Left lung (tissue), 10 donors: Measurements from ENCODE around the gene TUBB3. TPM values are rescaled to one million over a fixed set of nuclear protein-coding genes. Genes with fewer than 3 reads are reported as not detected.

Source experiments
- ATAC-seq: fragments of 200-7000 bp; cut with Tn5 transposase; one replicate; pipeline ENCODE4 v1.9.1; 2020; ENCODE audit warnings: moderate library complexity
- DNase-seq, 4 donors: peaks; one replicate each; pipeline ENCODE4 v3.0.0-alpha.2; 2013 to 2020
- H3K27ac ChIP-seq, 2 donors: fragments of 200-600 bp; sonication (generic) in 1 of 2; one replicate each; pipeline versions ENCODE4 v1.5.0 to v1.8.0; 2020 to 2021
- H3K27me3 ChIP-seq, 2 donors: fragments of 200-600 bp; sonication (generic) in 1 of 2; one replicate each; pipeline versions ENCODE4 v1.5.0 to v1.8.0; 2020 to 2021
- H3K36me3 ChIP-seq, 2 donors: fragments of 200-600 bp; sonication (generic) in 1 of 2; one replicate each; pipeline versions ENCODE4 v1.5.0 to v1.8.0; 2020 to 2021
- H3K4me1 ChIP-seq, 2 donors: fragments of 200-600 bp; one replicate each; pipeline ENCODE4 v1.8.0; 2021
- H3K4me3 ChIP-seq, 2 donors: fragments of 200-600 bp; sonication (generic) in 1 of 2; one replicate each; pipeline versions ENCODE4 v1.5.0 to v1.8.0; 2020 to 2021; ENCODE audit warnings: mild to moderate bottlenecking in 1 of 2
- H3K9me3 ChIP-seq, 2 donors: fragments of 200-600 bp; sonication (generic) in 1 of 2; one replicate each; pipeline versions ENCODE4 v1.5.0 to v1.8.0; 2020 to 2021
- intact Hi-C, 2 donors: fragments of 100-400 bp; cut with DNase I; formaldehyde crosslinking; loops; one replicate each; pipeline versions ENCODE4 v1.11.2 to v1.14.2; 2022
- polyA plus RNA-seq, 6 donors: library from polyadenylated mRNA; unstranded; fragments of 120-200 nt; gene quantifications; one replicate each; pipeline ENCODE4 v1.2.1, GENCODE V29; 2013; ENCODE audit not compliant: insufficient read length in 6 of 6
- total RNA-seq, 2 donors: library from RNA; stranded (reverse); fragmentation: NEBNext Ultra II Directional; extraction: Animal tissue kit (Norgen Biotek cat#: 25700); gene quantifications; one replicate each; pipeline ENCODE4 v1.2.1, GENCODE V29; 2021
- TF ChIP-seq, protein P1 (sequence below), 2 donors: fragments of 200-600 bp; sonication (generic) in 1 of 2; IDR thresholded peaks; one replicate each; pipeline versions ENCODE4 v1.5.0 to v1.8.0; 2021; ENCODE audit warnings: antibody characterized with exemption in 2 of 2
- donor health status: DM: no; HTN: yes; CAD: no.
- donor health status: DM: no; HTN: no; CAD: no.

Gene TUBB3
- total and polyA plus RNA-seq, 8 donors, result 2.7 to 54.2 (median 8.3) TPM

DNA sequence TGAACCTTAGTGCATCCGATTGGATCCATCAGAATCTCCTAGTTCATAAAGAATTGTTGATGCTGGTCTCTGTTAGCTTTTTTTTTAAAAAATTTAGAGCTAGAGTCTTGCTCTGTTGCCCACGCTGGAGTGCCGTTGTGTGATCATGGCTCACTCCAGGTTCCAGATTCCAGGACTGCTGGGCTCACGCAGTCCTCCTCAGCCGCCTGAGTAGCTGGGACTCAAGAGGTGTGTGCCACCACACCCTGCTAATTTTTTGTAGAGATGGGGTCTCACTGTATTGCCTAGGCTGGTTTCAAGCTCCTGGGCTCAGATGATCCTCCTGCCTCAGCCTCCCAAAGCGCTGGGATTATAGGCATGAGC, 41.8 kb upstream of the TUBB3 start:
- TF ChIP-seq, protein P1, sequence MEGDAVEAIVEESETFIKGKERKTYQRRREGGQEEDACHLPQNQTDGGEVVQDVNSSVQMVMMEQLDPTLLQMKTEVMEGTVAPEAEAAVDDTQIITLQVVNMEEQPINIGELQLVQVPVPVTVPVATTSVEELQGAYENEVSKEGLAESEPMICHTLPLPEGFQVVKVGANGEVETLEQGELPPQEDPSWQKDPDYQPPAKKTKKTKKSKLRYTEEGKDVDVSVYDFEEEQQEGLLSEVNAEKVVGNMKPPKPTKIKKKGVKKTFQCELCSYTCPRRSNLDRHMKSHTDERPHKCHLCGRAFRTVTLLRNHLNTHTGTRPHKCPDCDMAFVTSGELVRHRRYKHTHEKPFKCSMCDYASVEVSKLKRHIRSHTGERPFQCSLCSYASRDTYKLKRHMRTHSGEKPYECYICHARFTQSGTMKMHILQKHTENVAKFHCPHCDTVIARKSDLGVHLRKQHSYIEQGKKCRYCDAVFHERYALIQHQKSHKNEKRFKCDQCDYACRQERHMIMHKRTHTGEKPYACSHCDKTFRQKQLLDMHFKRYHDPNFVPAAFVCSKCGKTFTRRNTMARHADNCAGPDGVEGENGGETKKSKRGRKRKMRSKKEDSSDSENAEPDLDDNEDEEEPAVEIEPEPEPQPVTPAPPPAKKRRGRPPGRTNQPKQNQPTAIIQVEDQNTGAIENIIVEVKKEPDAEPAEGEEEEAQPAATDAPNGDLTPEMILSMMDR (IDR thresholded peaks at IDR 0.05), result no peak
- no peak overlapping the region for H3K27ac ChIP-seq
- peaks cover 6 to 82% of the 10 kb centered on the region in 2 donors for H3K36me3 ChIP-seq
- no peak for ATAC-seq
- no peaks in the 10 kb centered on the region for H3K9me3 ChIP-seq
- no peak overlapping the region for H3K4me3 ChIP-seq
- no peaks in the 10 kb centered on the region for H3K4me1 ChIP-seq
- intact Hi-C loops, result no loop called here
- no peak for DNase-seq
- no peaks in the 10 kb centered on the region for H3K27me3 ChIP-seq

DNA sequence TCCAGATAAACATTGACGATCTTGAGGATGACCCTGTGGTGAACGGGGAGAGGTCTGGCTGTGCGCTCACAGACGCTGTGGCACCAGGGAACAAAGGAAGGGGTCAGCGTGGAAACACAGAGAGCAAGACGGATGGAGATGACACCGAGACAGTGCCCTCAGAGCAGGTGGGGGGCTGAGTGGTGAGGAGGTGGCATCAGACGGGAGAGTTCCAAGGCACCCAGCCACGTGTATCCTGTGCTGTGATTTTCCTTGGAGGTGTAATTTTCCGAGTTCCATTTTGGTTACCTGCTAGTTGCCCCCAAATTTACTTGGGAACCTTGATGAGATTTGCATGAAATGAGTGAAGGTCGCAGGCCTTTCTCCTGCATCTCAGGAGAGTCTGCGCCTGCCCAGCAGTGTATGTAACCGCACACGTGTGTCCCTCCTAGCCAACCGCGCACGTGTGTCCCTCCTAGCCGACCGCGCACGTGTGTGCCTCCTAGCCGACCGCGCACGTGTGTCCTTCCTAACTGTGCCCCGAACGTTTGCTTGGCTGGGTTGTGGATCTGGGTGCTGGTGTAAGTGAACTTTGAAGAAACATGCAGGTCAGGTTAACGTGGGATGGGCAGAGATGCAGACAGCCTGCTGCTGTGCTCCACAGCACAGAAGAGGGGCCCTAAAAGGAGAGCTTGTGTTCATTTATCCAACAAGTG, 39.6 kb upstream of the TUBB3 start:
- ATAC-seq, result no peak

DNA sequence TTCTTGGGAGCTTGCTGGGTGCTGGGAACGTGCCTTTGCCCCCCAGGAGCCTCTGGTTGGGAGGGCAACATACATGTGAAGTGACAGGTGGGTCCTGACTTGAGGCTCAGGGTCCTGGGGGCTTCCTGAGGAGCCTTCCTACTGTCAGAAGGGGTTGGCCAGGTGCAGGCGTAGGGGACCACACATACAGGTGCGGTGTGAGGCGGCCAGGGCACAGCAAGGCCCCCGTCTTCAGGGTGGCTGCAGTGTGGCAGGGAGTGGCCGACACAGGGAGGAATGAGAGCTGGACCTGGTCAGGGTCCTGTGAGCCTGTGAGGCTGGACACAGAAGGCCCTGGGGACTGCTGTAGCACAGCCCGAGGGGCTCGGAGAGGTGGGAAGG, 39.1 kb upstream of the TUBB3 start:
- H3K4me3 ChIP-seq, result no peak overlapping the region
- TF ChIP-seq, protein P1 (IDR thresholded peaks at IDR 0.05), result no peak
- no peaks in the 10 kb centered on the region for H3K27me3 ChIP-seq
- intact Hi-C loops, result no loop called here
- H3K4me1 ChIP-seq, result no peaks in the 10 kb centered on the region
- DNase-seq (no peak), ATAC-seq (no peak)
- no peaks in the 10 kb centered on the region for H3K9me3 ChIP-seq
- H3K27ac ChIP-seq, result no peak overlapping the region
- peaks cover 6 to 92% of the 10 kb centered on the region in 2 donors for H3K36me3 ChIP-seq

More for the DNA sequence above, 39.6 kb upstream of the TUBB3 start:
- intact Hi-C loops, result no loop called here
- Histone ChIP-seq H3K36me3 (peaks cover 6 to 92% of the 10 kb centered on the region in 2 donors), H3K4me1 (no peaks in the 10 kb centered on the region), H3K9me3 (no peaks in the 10 kb centered on the region), H3K4me3 (no peak overlapping the region), H3K27ac (no peak overlapping the region), H3K27me3 (no peaks in the 10 kb centered on the region)
- TF ChIP-seq, protein P1 (IDR thresholded peaks at IDR 0.05), result no peak
- no peak for DNase-seq

DNA sequence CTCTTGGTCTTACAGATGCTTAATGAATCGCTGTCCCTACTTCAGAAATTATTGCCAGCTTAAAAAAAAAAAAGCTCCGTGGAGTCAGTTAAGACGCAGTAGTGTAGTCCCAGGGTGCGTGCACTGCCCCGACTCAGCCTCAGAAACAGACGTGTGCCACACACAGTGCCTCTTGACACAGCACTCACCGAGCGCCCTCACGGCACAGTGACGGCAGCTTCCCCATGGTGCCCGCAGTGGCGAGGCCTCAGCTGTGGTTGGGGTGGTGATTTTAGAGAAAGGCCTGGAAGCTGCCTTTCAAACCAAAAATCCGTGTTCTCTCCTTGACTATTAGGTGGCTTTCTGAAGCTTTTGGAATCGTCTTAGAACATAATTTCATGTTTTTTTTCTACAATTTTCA, 35.9 kb upstream of the TUBB3 start:
- H3K27ac ChIP-seq, result no peak overlapping the region
- no peaks in the 10 kb centered on the region for H3K4me1 ChIP-seq
- H3K36me3 ChIP-seq, result peaks cover 6 to 97% of the 10 kb centered on the region in 2 donors
- intact Hi-C loops, result no loop called here
- H3K27me3 ChIP-seq, result no peaks in the 10 kb centered on the region
- no peak overlapping the region for H3K4me3 ChIP-seq
- no peak for ATAC-seq
- no peaks in the 10 kb centered on the region for H3K9me3 ChIP-seq
- TF ChIP-seq, protein P1 (IDR thresholded peaks at IDR 0.05), result no peak
- no peak for DNase-seq

DNA sequence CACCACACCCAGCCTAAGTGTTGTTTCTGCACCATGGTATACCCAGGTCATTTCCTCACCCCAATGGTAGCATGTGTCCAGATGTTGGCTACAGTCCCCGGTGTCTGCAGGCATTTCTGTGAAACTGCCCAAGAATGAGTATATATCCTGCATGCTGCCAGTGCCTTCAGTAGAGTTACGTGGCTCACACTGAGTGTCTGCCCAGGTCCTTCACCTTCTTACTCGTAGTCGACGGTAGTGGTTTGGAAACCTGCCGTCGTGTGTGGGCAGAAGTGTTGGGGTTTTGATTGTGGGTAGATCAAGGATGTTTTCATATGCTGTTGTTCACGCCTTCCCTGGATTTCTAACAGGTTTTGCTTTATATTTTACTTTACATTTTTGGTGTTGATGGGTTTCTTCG, 32.9 kb upstream of the TUBB3 start:
- intact Hi-C loops, result no loop called here
- Histone ChIP-seq H3K4me1 (no peaks in the 10 kb centered on the region), H3K36me3 (peaks cover 0 to 100% of the 10 kb centered on the region in 2 donors), H3K27me3 (no peaks in the 10 kb centered on the region), H3K27ac (no peak overlapping the region), H3K4me3 (no peak overlapping the region), H3K9me3 (no peaks in the 10 kb centered on the region)
- ATAC-seq, result no peak
- no peak for DNase-seq
- TF ChIP-seq, protein P1 (IDR thresholded peaks at IDR 0.05), result no peak
